ENCODE data around the gene THADA. TPM values are rescaled to one million over a fixed set of nuclear protein-coding genes. Genes with fewer than 3 reads are reported as not detected.
A peak's percentile ranks its signal among the peaks of the same experiment; 100 is the strongest.
"Not testable (repeated sequence)": the region's sequence is repeated elsewhere in the genome, so short reads cannot be mapped to it uniquely, and the experiment has no call there.

THADA gene
- total RNA-seq (2014; rRNA removed; shearing (Covaris generic)) = 32.5 and 35.7 TPM in 2 replicates

- H3K27me3 ChIP-seq = no peaks in the 10 kb centered on the region
- H3K4me1 ChIP-seq = peaks cover 4% of the 10 kb centered on the region; the same call in 1 of the 2 replicates
- peaks cover 5% of the 10 kb centered on the region for H3K36me3 ChIP-seq
- peak within 1 kb of the TSS; percentile 75 for H3K27ac ChIP-seq
- DNase-seq = peak; percentile 100
- no peaks in the 10 kb centered on the region for H3K9me3 ChIP-seq (replicated peaks)
- peak within 1 kb of the TSS; percentile 79 for H3K4me3 ChIP-seq
Measured at GRCh38 chr2:43595603-43596412, at the start of gene THADA. Gene THADA, minus strand, starts transcription at chr2:43596038. Its CDS starts 3,646 bp downstream, at chr2:43592392.

- H3K4me1 ChIP-seq = no peaks in the 10 kb centered on the region
- H3K36me3 ChIP-seq = no peaks in the 10 kb centered on the region
- no peaks in the 10 kb centered on the region for H3K27me3 ChIP-seq
- H3K4me3 ChIP-seq = no peak overlapping the region
- H3K9me3 ChIP-seq (replicated peaks) = 0 out of 2 replicates have a peak, but pooled peaks cover 4% of the 10 kb centered on the region
- no peak overlapping the region for H3K27ac ChIP-seq
- no peak for DNase-seq
Measured at GRCh38 chr2:43643680-43644079, 47.8 kb upstream of the THADA start.

- no peak overlapping the region for H3K27ac ChIP-seq
- 0 out of 2 replicates have a peak, but pooled peaks cover 4% of the 10 kb centered on the region for H3K9me3 ChIP-seq (replicated peaks)
- no peak overlapping the region for H3K4me3 ChIP-seq
- H3K4me1 ChIP-seq = no peaks in the 10 kb centered on the region
- no peak for DNase-seq
- no peaks in the 10 kb centered on the region for H3K27me3 ChIP-seq
- no peaks in the 10 kb centered on the region for H3K36me3 ChIP-seq
Measured at GRCh38 chr2:43642363-43642762, 46.5 kb upstream of the THADA start.

GRCh38 chr2:43637030-43637803 lies 41.4 kb upstream of the THADA start, which contains the start of gene PLEKHH2:
Gene PLEKHH2, plus strand, starts transcription at chr2:43637260. Its CDS starts 7,414 bp downstream, at chr2:43644674.
- 0 out of 2 replicates have a peak, but pooled peaks cover 4% of the 10 kb centered on the region for H3K9me3 ChIP-seq (replicated peaks)
- H3K4me3 ChIP-seq = peak within 1 kb of the TSS; percentile 88
- no peak within 1 kb of the TSS for H3K27ac ChIP-seq
- no peaks in the 10 kb centered on the region for H3K36me3 ChIP-seq
- peaks cover 11% of the 10 kb centered on the region; the same call in 1 of the 2 replicates for H3K4me1 ChIP-seq
- peak; percentile 95 to 97 for DNase-seq
- no peaks in the 10 kb centered on the region for H3K27me3 ChIP-seq

GRCh38 chr2:43636621-43637020 lies 40.8 kb upstream of the THADA start:
- no peak for DNase-seq
- Histone ChIP-seq H3K27me3 (no peaks in the 10 kb centered on the region), H3K27ac (no peak overlapping the region), H3K4me1 (peaks cover 11% of the 10 kb centered on the region; the same call in 1 of the 2 replicates), H3K4me3 (peak overlapping the region; percentile 88), H3K9me3 (replicated peaks) (0 out of 2 replicates have a peak, but pooled peaks cover 4% of the 10 kb centered on the region), H3K36me3 (no peaks in the 10 kb centered on the region)

- not testable (repeated sequence) for H3K27me3 ChIP-seq; H3K4me3 ChIP-seq; H3K36me3 ChIP-seq; H3K27ac ChIP-seq; DNase-seq; H3K9me3 ChIP-seq (replicated peaks)
- H3K4me1 ChIP-seq = peaks cover 11% of the 10 kb centered on the region; the same call in 1 of the 2 replicates
Measured at GRCh38 chr2:43636153-43636552, 40.3 kb upstream of the THADA start.

GRCh38 chr2:43634604-43635306 lies 38.9 kb upstream of the THADA start:
- H3K4me1 ChIP-seq = peaks cover 11% of the 10 kb centered on the region; the same call in 1 of the 2 replicates
- no peaks in the 10 kb centered on the region for H3K36me3 ChIP-seq
- no peak overlapping the region for H3K4me3 ChIP-seq
- no peaks in the 10 kb centered on the region for H3K27me3 ChIP-seq
- 0 out of 2 replicates have a peak, but pooled peaks cover 4% of the 10 kb centered on the region for H3K9me3 ChIP-seq (replicated peaks)
- peak in 1 of 2 experiments; percentile 22 for DNase-seq
- H3K27ac ChIP-seq = no peak overlapping the region

GRCh38 chr2:43631618-43632317 lies 35.9 kb upstream of the THADA start:
- Histone ChIP-seq H3K9me3 (replicated peaks) (no peaks in the 10 kb centered on the region), H3K27ac (no peak overlapping the region), H3K4me3 (no peak overlapping the region), H3K4me1 (peaks cover 11% of the 10 kb centered on the region), H3K36me3 (no peaks in the 10 kb centered on the region), H3K27me3 (no peaks in the 10 kb centered on the region)
- no peak for DNase-seq

- H3K27me3 ChIP-seq = no peaks in the 10 kb centered on the region
- H3K27ac ChIP-seq = no peak overlapping the region
- DNase-seq = peak; percentile 49 to 77
- peaks cover 8% of the 10 kb centered on the region; the same call in 1 of the 2 replicates for H3K4me1 ChIP-seq
- H3K9me3 ChIP-seq (replicated peaks) = no peaks in the 10 kb centered on the region
- no peaks in the 10 kb centered on the region for H3K36me3 ChIP-seq
- no peak overlapping the region for H3K4me3 ChIP-seq
Measured at GRCh38 chr2:43622931-43623451, 27.2 kb upstream of the THADA start.

- Histone ChIP-seq H3K27ac (no peak overlapping the region), H3K4me1 (peaks cover 8% of the 10 kb centered on the region; the same call in 1 of the 2 replicates), H3K9me3 (replicated peaks) (no peaks in the 10 kb centered on the region), H3K27me3 (no peaks in the 10 kb centered on the region), H3K36me3 (no peaks in the 10 kb centered on the region), H3K4me3 (no peak overlapping the region)
- no peak for DNase-seq
Measured at GRCh38 chr2:43619511-43619910, 23.7 kb upstream of the THADA start.

GRCh38 chr2:43616967-43617680 lies 21.3 kb upstream of the THADA start:
- H3K9me3 ChIP-seq (replicated peaks) = no peaks in the 10 kb centered on the region
- H3K4me1 ChIP-seq = peaks cover 5% of the 10 kb centered on the region; the same call in 1 of the 2 replicates
- no peaks in the 10 kb centered on the region for H3K36me3 ChIP-seq
- no peak overlapping the region for H3K27ac ChIP-seq
- no peak overlapping the region for H3K4me3 ChIP-seq
- no peak for DNase-seq
- H3K27me3 ChIP-seq = no peaks in the 10 kb centered on the region

- H3K27ac ChIP-seq = no peak overlapping the region
- no peaks in the 10 kb centered on the region for H3K9me3 ChIP-seq (replicated peaks)
- DNase-seq = no peak
- no peaks in the 10 kb centered on the region for H3K27me3 ChIP-seq
- no peaks in the 10 kb centered on the region for H3K36me3 ChIP-seq
- peaks cover 5% of the 10 kb centered on the region; the same call in 1 of the 2 replicates for H3K4me1 ChIP-seq
- no peak overlapping the region for H3K4me3 ChIP-seq
Measured at GRCh38 chr2:43612944-43613343, 17.1 kb upstream of the THADA start.

Data from SJCRH30 (cell line).